Endometrial microvascular endothelial cells (primary cell): ENCODE results near the gene IGSF1. TPM values are rescaled to one million over a fixed set of nuclear protein-coding genes. Genes with fewer than 3 reads are reported as not detected.

ENCODE experiments used
- total RNA-seq: library from RNA; depleted of rRNA; stranded (reverse); fragments of >200 nt; gene quantifications from one replicate; pipeline ENCODE4 v1.2.3, GENCODE V29; 2015; ENCODE audit errors: inconsistent ontology term

IGSF1 gene
- total RNA-seq, 1 donor from 2014 or later = not detected

Other genes with a start within 250 kb of the IGSF1 start
- gene ARHGAP36, start 231.0 kb downstream of the IGSF1 start, total RNA-seq = not detected